ENCODE data around the gene TSGA10IP.

GRCh38 chr11:65958291-65958690 lies 13.0 kb downstream of the TSGA10IP start:
- TF ChIP-seq EZH2 (IDR thresholded peaks at IDR 0.05; ENCODE audit: insufficient read depth, poor library complexity, severe bottlenecking) (no peak), EZH2phosphoT487 (IDR thresholded peaks at IDR 0.05; ENCODE audit: insufficient read depth, low read depth) (no peak)

Measured in GM23248 (cell line).